HG03108 (cell line): ENCODE data around the gene ZFP62.
"Not testable (repeated sequence)": the region's sequence is repeated elsewhere in the genome, so short reads cannot be mapped to it uniquely, and the experiment has no call there.

Experiments
- ATAC-seq: cut with Tn5 transposase; IDR thresholded peaks from one replicate; pipeline ENCODE4 v1.9.1; 2021; ENCODE audit warnings: moderate library complexity; ENCODE audit not compliant: unreplicated experiment

Gene ZFP62

GRCh38 chr5:180860887-180861822, at the start of gene ZFP62:
Gene ZFP62 (minus strand): TSS chr5:180861276. CDS start chr5:180861219, 57 bp downstream.
- ATAC-seq = peak; percentile 92

DNA sequence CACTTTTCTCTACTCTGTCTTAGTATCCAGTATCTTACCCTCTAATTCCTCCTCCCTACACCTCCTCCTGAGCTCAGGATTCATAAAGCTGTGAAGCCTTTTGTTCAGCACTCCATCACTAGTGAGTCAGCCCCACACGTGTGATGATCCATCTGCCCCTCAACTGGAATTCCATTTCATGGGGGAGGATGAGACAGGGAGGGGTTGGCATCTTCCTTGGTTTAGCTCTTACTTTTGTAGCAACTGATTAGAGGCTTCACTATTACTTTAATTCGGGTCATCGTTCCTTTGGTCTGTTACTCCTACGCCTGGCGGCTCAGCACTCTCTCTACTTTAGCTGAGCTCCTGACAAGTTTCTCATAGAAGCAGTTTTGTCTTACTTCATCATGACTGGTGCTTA, 49.7 kb upstream of the ZFP62 start:
- no peak for ATAC-seq

GRCh38 chr5:180910182-180910581, 49.1 kb upstream of the ZFP62 start:
- ATAC-seq = no peak

DNA sequence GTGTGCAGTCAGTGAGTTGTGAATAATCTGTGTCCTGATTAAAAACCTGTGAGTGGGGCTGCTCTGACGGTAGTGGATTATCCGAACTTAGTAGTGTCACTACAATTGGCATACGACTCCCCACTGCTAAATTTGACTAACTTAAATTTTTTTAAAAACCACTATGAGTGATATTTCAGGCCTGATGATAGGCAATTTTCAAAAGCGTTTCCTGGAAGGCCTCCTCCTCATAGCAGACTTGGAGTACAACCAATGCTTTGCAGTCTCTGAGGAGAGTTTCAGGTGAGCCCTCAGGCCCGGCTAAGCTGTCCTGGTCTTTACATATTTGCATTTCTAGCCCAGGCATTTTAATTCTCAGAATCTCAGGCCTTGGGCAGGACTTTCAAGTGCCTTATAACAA, 48.7 kb upstream of the ZFP62 start:
- ATAC-seq = no peak

- no peak for ATAC-seq
Measured at GRCh38 chr5:180908998-180909731, 48.1 kb upstream of the ZFP62 start.

GRCh38 chr5:180908400-180908799, 47.3 kb upstream of the ZFP62 start:
- ATAC-seq = no peak

DNA sequence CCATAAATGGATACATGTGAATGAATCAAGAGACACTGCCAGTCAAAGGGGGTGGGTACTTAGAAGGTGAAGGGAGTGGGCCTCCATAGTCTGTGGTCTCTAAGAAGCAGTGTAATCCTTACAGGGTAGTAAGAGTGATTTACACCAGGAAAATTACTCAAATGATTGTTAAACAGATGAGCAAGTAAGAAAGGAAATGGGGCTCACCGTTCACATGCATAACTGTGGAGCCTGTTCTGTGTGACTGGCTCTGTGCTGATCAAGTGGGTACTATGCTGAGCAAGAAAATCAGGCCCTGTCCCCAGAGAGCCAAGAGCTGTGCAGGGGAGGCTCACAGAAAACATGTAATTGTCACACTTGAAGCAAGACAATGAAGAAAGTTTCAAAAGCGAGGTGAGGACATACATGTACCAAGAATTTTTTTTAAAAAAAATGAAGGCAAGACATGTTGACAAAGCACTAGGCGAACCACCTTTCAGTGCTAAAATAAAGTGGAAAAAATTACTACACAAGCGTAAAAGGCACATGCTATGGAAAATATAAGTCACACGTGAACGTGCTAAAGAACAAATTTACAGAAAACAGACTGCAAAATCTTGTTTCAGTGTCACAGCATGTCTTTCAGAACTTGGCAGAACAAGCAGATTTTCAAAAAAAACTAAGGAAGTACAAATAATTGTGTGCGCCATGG, 40.4 kb upstream of the ZFP62 start:
- ATAC-seq = no peak

- ATAC-seq = no peak
Measured at GRCh38 chr5:180900178-180900577, 39.1 kb upstream of the ZFP62 start.

- ATAC-seq = no peak
Measured at GRCh38 chr5:180898621-180899246, 37.7 kb upstream of the ZFP62 start, which contains the start of gene BTNL8. Gene BTNL8 (plus strand): TSS chr5:180899159. CDS start chr5:180899311, 152 bp downstream.

DNA sequence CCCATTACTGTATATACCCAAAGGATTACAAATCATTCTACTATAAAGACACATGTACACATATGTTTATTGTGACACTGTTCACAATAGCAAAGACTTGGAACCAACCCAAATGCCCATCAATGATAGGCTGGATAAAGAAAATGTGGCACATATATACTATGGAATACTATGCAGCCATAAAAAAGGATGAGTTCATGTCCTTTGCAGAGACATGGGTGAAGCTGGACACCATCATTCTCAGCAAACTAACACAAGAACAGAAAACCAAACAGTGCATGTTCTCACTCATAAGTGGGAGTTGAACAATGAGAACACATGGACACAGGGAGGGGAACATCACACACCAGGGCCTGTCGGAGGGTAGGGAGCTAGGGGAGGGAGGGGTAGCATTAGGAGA, 34.3 kb upstream of the ZFP62 start:
- ATAC-seq = not testable (repeated sequence)

- no peak for ATAC-seq
Measured at GRCh38 chr5:180889381-180889780, 28.3 kb upstream of the ZFP62 start.

DNA sequence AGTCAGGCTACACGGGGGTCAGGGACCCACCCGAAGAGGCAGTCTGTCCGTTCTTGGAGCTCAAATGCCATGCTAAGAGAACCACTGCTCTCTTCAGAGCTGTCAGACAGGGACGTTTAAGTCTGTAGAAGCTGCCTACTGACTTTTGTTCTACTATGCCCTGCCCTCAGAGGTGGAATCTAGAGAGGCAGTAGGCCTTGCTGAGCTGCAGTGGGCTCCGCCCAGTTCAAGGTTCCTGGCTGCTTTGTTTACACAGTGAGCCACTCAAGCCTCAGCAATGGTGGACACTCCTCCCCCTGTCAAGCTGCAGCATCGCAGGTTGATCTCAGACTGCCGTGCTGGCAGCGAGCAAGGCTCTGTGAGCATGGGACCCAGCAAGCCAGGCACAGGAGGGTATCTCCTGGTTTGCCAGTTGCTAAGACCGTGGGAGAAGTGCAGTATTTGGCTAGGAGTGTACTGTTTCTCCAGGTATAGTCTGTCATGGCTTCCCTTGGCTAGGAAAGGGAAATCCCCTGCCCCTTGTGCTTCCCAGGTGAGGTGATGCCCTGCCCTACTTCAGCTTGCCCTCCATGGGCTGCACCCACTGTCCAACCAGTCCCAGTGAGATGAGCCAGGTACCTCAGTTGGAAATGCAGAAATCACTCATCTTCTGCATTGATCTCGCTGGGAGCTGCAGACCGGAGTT, 24.9 kb upstream of the ZFP62 start:
- ATAC-seq = not testable (repeated sequence)

DNA sequence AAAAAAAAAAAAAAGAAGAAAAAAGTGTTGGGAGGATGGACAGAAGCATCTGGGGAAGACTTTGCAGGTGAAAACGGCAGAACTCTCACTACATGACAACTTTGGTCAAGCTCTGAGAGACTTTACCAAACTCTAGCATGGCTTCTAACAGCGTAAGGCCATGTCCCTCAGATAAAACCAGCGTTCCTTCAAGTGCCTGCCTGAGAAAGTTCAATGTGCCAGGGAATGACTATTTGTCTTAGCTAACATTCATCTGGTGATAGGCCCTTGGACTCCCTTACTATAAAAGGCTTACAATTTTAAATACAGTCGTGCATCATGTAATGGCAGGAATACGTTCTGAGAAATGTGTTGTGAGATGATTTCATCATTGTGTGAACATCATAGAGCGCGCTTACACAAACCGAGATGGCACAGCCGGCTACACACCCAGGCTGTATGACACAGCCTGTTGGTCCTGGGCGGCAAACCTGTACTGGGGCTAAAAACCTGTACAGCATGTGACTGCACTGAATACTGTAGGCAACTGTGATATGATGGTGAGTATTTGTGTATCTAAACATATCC, 14.9 kb upstream of the ZFP62 start:
- no peak for ATAC-seq

DNA sequence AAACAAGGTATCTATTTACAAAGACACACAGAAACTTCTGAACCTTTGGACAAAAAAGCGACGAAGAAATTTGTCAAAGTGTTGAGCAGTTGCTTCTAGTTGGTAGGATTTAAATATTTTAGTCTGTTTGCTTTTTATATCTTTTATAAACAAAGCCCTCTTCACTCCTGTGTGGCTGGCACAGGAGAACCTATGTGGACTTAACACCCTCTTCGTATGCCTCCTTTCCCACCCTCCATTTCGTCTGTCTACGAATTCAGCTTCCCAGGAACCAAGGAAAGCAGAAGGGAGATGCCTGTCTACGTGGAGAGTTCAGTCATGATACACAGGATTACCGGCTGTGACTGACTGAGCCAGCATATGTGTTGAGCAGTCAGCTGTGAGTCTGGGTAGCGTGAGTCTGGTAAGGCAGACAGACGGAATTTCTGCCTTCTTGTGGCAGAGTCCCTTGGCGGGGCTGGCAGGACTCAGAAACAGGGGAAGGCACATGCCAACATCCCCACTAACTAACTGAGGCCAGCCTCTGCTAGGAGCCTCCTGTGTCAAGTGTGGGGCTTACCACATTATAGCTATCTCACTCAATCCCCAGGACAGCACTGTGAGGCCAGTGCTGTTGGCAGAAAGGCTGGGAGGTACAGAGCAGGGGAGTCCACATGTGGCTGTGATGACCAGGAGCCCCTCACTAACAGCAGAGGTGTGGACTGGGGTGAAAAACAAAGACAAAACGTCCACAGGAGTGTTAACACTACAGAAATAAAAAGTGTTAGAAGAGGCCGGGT, 13.9 kb upstream of the ZFP62 start:
- ATAC-seq = no peak

DNA sequence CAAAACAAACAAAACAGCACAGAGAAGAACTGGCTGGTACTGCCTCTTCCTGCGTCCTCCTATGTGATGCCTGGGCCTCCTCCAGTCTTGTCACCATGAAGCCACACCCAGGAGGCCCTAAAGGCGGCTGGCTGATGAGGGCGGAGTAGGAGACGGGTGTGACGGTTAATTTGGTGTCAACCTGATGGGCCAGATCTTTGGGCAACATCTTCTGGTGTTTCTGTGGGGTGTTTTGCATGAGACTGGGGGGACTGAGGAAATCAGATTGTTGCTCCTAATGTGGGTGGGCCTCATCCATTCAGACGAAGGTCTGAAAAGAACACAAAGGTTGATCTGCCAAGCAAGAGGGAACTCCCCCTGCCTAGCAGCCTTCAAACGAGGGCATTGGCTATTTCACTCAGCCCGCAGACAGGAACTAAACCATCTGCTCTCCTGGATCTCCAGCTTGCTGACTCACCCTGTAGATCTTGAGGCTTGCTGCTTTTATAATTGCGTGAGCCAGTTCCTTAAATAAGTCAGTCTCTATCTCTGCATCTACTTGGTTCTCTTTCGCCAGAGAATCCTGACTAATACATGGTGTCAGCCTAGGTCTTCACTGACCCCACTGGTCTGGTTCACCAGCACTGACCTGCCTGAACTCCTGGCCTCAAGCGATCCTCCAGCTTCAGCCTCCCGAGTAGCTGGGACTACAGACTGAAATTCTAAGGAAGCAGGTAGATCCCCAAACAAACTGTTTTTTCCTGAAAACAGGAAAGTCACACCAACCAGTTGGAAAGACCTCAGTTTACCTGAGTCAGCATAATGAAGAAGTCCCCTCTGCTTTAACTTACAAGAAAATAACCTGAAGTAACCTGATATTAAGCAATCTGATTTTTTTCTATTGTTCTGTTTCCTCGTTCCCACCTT, 12.8 kb upstream of the ZFP62 start:
- ATAC-seq = no peak

DNA sequence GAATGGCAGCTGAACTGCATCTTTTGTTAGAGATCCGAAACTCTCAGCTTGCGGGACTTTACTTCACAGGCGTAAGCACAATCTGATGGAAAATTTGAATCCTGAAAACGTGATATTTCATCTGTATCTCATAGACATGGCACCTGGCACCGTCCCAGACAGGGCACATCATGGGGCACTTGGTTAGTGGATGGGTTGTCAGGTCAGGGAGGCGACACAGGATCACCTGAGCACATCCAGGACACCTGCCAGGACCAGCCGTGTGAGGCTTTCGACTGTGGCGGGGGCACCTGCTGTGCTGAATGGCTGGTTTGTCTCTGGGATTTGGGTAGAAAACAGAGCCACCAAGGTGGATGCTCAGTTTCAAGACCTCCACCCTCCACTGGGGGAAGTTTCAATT, 11.3 kb upstream of the ZFP62 start:
- no peak for ATAC-seq

DNA sequence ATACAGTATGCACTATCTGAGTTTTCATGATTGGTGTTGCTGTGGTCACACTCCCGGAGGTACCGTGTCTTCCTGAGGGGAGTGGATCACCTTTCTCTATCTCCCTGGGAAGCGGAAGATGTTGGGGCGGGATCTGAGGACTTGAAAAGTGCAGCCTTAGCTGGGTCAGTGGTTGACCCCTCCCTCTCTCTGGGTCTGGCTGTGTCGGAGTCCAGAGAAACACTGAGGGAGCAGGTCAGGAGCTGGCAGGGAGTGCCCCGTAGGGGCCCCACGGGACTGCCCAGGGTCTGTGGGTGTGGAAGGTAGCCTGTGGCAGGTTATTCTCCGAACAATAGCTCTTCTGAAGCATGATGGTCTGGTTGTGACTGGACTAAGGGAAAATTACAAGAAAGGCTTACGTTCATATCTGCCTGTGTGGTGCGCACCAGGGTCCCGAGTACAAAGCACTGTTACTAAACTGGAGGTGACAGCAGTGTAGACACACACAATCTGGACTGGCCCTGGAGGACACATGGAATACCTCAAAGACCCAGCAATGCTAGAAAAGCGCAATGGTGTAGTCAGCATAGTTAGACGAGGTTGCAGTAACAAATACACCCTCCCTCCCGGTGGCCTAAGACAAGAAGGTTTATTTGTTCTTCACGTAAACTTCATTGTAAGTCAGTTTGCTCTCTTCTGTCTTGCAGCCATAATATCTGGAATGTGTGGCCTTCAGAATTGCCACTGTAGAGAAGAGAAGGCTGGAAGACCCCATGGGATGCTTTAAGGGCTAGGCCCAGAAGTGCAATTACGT, 9.4 kb upstream of the ZFP62 start:
- ATAC-seq = no peak
